Hematopoietic multipotent progenitor cell treated with erythropoietin and hydrocortisone succinate and interleukin-3 and kit ligand, for 8 days (in vitro differentiated cells): ENCODE results near the gene ADGRF5.

ENCODE experiments used
- DNase-seq: peaks from one replicate; pipeline ENCODE4 v3.0.0-alpha.2; 2015

Gene ADGRF5

DNA sequence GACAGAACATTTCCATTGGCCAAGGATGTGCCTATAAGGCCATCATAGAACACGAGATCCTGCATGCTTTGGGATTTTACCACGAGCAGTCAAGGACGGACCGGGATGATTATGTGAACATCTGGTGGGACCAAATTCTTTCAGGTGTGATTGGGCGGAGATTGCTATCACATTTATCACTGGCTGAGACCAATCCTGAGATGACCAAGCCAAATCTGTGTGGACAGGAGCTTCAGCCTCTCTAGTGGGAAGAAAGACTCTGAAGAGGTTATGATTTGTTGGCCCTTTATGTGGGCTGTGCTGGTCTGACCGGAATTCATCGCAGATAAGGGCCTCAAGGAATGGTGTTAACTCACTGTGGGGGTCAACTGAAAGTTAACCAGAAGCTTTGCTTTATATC is 102.2 kb downstream of the ADGRF5 start:
- DNase-seq = no peak

DNA sequence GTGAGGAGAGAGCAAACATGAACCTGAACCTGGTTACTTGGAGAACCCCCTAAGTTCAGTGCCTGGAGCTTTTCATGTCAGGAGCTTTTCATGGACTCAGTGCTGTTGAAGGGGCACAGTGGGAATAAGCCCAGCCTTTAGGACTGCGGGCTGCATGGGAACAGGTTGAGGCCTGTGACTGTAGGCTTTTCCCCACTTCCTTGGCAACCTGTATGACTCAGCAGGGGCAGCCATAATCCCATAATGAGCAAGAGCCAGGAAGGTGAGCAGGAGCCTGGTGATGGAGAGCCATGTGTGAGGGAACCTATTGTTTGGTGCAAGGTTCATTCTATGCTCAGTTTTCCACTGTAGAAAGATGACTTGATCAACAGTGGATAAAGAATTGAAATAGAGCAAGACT is 105.1 kb downstream of the ADGRF5 start:
- DNase-seq = no peak

DNA sequence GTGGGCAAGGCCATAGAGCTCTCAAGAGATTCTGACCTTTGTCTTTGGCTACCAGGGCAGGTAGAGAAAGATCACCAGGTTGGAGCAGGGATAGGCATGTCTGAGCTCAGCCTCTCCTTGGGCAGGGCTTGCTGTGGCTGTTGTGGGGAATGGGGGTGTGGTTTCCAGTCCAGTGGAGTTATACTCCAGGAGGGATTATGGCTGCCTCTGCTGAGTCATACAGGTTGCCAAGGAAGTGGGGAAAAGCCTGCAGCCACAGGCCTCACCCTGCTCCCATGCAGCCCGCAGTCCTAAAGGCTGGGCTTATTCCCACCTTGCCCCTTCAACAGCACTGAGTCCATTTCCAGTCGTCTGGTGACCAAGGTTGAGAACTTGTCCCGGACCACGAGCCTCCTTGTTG is 106.6 kb downstream of the ADGRF5 start:
- no peak for DNase-seq

DNA sequence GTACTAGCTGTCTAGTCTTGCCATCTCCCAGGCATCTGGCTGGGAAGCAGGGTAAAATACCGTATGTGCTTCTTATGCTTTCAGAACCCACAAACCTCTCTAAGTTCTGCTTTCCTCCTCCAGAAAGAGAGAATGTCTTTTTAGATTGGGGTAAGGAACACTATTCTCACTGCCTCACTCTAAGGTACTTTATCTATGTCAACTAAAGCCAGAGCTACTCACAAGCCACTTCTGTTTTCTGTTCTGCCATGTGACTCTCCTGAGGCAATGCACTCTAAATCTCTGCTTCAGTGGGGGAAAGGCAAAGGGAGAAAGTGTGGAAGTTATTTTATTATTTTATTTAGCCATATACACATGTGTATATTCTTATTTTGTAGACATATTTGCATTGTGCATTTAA is 112.9 kb downstream of the ADGRF5 start:
- DNase-seq = no peak
